A549 treated with AZD9567 at 1 μM for 4 hours (cell line): ENCODE results near the gene PLCL2. TPM values are rescaled to one million over a fixed set of nuclear protein-coding genes. Genes with fewer than 3 reads are reported as not detected.

Experiments used
- total RNA-seq: library from RNA; stranded (reverse); fragments of 200-300 nt; extraction: Qiagen RNA extraction; gene quantifications from 5 replicates; pipeline ENCODE4 v1.2.3, GENCODE V29; 2022; ENCODE audit not compliant: insufficient read depth

Gene PLCL2
- 3.9 to 6.8 TPM (median 4.2 TPM) in 5 replicates for total RNA-seq

DNA sequence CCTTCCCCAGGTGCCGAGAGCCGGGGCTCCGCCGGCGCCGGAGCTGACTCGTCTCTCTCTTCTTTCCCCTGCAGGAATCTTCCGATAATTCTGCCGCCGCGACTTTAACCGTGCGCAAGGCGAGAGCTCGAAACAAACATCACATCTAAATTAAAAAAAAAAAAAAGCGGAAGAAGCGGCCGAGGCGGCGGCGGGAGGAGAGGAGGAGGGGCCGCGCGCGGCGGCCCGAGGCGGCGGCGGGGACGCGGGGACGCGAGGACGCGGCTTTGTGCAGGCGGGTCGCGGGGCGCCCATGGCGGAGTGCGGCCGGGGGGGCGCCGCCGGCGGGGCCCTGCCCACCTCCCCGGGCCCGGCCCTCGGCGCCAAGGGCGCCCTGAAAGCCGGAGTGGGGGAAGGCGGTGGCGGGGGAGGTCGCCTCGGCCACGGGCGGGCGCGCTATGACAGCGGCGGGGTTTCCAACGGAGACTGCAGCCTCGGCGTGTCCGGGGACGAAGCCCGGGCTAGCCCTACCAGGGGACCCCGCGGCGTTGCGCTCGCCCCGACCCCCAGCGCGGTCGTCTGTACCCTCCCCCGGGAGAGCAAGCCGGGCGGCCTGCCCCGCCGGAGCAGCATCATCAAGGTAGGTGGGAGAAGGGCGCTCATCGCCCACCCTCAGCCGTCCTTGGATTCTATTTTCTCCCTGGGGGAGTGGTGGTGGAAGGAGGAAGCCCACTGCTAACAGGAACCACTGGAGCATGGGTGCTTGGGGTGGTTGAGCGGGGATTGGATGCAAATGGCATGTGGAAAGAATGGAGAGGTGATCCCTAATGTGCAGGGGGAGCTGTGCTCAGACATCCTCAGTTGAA lies at the start of gene PLCL2:
PLCL2 (plus strand) TSS at position 208 of the 845 bp plus-strand sequence; CDS start at position 293, 85 bp downstream.

